GM21528 (cell line): ENCODE measurements around the gene RNF152.

Experiments
- ATAC-seq: cut with Tn5 transposase; IDR thresholded peaks from one replicate; pipeline ENCODE4 v1.9.1; 2021; ENCODE audit warnings: mild to moderate bottlenecking, moderate library complexity; ENCODE audit not compliant: unreplicated experiment, low FRiP score

The RNF152 gene

DNA sequence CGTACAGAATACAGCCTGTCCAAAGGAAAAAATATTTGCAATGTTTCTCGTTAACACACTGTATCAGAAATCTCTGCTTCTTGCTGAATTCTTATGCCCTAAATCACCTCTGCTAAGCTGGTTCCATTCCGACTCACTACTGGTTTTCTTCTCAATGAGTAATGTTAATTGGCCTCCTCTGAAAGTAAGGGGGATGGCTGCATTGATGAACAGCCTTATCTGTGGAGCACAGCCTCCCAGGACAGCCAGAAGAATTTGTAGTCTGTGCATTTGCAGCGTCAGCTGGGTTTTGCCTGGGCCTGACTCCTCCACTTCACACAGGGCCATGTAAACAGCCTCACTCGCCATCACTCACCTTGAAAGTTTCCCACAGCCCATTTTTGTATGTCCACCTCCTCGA, 127.7 kb downstream of the RNF152 start:
- no peak for ATAC-seq

DNA sequence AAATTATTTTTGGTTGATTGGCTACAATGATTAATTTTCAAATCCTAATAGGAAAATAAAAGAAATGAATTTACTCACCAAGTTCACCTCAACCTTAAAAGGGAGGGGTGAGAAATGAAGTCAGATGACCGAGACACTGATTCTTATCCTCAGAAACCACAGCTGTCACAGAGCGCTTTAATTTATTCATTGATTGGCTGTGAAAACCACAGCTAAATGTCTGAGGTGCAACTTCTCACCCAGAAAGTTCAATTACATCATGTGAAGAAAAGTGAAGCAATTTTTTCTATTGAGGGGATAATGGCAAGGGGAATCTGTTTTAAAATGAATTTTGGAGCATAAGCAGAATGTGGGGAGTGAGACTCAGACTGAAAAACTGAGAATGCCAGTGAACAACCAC, 128.4 kb downstream of the RNF152 start:
- ATAC-seq, result no peak

DNA sequence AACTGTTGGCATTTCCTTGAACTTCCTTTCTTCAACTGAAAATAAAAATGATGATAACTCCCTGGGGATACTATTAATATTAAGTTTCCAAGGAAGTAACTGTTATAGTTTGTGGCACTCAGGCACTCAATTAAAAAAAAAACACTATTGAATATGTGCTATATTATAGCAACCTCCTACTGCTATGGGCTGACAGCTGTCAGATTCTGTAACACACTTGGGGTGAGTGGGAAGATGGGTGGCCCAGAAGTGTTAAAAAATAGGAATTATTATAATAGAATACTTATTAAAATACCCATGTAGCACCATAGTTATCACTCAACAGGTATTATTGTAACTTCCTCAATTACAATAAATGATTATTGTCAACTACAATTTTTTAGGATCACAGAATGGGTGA, 130.9 kb downstream of the RNF152 start:
- ATAC-seq, result no peak
